ENCODE data around the gene MYO5A. TPM values are rescaled to one million over a fixed set of nuclear protein-coding genes. Genes with fewer than 3 reads are reported as not detected.

The MYO5A gene
- total RNA-seq, 1 donor from 2014 or later: 55.0 TPM

DNA sequence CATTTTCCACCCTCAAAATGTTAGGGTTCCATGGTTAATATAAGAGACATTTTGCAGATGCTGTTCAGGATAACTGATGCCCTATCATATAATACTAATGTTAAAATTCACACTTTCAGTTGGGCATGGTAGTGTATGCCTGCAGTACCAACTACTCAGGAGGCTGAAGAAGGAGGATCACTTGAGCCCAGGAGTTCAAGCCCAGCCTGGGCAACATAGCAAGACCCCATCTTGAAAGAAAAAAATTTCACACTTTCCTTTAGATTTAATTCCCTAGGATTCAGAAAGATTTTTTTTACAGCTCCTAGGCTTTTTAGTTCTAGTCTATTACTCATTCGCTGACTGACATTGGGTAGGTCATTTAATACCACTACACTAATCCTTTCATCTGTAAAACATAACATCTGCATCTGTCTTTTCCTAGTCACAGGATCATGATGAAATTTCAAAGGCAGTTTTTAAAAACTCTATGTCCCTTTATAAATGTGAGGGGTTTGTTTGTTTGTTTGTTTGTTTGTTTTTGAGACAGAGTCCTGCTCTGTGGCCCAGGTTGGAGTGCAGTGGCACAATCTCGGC lies 103.7 kb downstream of the MYO5A start:
- intact Hi-C loops (cut with DNase I): no loop called here
- H3K4me3 ChIP-seq: no peak overlapping the region
- DNase-seq (ENCODE audit: low spot score in 2 of 2): no peak
- TF ChIP-seq, protein P1, sequence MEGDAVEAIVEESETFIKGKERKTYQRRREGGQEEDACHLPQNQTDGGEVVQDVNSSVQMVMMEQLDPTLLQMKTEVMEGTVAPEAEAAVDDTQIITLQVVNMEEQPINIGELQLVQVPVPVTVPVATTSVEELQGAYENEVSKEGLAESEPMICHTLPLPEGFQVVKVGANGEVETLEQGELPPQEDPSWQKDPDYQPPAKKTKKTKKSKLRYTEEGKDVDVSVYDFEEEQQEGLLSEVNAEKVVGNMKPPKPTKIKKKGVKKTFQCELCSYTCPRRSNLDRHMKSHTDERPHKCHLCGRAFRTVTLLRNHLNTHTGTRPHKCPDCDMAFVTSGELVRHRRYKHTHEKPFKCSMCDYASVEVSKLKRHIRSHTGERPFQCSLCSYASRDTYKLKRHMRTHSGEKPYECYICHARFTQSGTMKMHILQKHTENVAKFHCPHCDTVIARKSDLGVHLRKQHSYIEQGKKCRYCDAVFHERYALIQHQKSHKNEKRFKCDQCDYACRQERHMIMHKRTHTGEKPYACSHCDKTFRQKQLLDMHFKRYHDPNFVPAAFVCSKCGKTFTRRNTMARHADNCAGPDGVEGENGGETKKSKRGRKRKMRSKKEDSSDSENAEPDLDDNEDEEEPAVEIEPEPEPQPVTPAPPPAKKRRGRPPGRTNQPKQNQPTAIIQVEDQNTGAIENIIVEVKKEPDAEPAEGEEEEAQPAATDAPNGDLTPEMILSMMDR (IDR thresholded peaks at IDR 0.05): no peak
- no peaks in the 10 kb centered on the region for H3K27me3 ChIP-seq
- no peaks in the 10 kb centered on the region for H3K9me3 ChIP-seq
- no peak overlapping the region for H3K27ac ChIP-seq
- H3K36me3 ChIP-seq: no peaks in the 10 kb centered on the region
- no peaks in the 10 kb centered on the region for H3K4me1 ChIP-seq

DNA sequence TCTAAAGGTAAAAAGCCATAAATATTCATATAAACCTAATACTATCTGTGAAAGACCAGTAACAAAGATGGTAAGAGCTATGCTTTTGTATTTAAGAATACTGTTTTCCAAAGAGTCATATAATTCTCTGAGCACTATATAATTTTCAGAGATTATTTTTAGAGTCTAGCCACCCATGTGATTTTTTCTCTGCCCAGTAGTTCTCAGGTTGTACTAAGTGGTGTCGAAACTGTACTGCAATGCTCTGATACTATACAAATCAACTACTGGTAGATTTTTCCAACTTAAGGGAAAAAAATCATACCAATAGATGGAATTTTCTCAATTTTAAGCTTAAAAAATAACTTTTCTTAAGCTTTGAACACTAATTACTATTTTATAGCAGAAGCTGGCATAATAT lies 104.8 kb downstream of the MYO5A start:
- Histone ChIP-seq H3K27me3 (no peaks in the 10 kb centered on the region), H3K9me3 (no peaks in the 10 kb centered on the region), H3K27ac (no peak overlapping the region), H3K4me3 (no peak overlapping the region), H3K4me1 (no peaks in the 10 kb centered on the region), H3K36me3 (no peaks in the 10 kb centered on the region)
- TF ChIP-seq, protein P1 (IDR thresholded peaks at IDR 0.05): no peak
- DNase-seq (ENCODE audit: low spot score in 2 of 2): no peak
- intact Hi-C loops (cut with DNase I): no loop called here

DNA sequence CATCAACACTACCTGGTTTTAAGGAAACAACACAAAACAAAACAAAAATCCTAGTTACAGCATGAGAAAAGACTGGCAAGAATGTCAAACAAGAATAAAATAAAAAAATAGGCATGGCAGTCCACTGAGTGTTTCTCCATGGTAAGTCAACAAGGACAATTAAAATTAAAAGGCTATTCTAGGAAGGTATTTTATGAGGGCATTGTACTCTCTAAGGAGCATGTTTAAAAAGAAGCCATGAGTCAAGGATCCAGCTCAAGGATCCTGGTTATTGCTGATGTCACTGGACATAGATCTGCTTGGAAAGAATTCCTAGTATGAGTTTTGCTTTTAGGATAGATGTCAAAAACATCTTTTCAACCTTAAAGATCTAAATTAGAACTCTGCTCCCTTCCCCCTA lies 106.7 kb downstream of the MYO5A start:
- intact Hi-C loops (cut with DNase I): no loop called here
- DNase-seq (ENCODE audit: low spot score in 2 of 2): no peak
- Histone ChIP-seq H3K27me3 (no peaks in the 10 kb centered on the region), H3K27ac (no peak overlapping the region), H3K36me3 (no peaks in the 10 kb centered on the region), H3K4me1 (no peaks in the 10 kb centered on the region), H3K4me3 (no peak overlapping the region), H3K9me3 (no peaks in the 10 kb centered on the region)
- TF ChIP-seq, protein P1 (IDR thresholded peaks at IDR 0.05): no peak

DNA sequence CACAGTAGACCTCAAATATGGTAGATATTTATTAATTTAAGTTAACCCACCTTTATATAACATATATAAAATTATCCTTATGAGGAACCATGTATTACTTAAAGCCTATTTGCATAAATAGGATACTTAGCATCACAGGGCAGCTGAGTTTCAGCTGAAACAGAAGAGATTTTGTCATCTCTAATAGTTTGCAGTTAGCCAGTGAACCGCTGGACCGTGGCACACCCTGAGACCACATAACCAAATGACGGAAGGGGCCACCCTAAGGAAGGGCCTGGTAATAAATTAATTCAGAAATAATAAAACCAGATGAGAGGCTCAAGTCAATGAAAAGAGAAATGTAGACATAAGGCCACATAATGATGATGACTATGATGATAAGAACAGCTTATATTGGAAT lies 107.7 kb downstream of the MYO5A start:
- Histone ChIP-seq H3K9me3 (no peaks in the 10 kb centered on the region), H3K4me1 (no peaks in the 10 kb centered on the region), H3K27me3 (no peaks in the 10 kb centered on the region), H3K36me3 (no peaks in the 10 kb centered on the region), H3K4me3 (no peak overlapping the region), H3K27ac (no peak overlapping the region)
- TF ChIP-seq, protein P1 (IDR thresholded peaks at IDR 0.05): no peak
- DNase-seq (ENCODE audit: low spot score in 2 of 2): no peak
- intact Hi-C loops (cut with DNase I): no loop called here

DNA sequence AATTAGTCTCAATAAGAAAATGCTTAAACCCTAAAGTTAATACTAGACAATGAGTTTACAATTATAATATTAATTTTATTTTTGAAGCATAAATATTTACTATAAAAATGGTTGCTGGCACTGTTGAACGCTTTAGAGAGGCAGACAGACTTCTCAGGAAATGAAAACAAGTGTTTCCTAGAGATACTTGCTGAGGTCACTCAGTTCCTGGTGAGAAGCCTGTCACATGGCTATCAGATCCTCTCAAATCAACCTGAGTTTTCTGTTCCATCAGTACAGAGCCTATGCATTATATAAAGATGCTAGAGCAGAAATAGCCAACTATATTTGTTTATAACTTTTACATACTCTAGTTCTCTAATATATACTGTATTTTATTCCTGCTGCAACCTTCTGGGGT lies 109.2 kb downstream of the MYO5A start:
- Histone ChIP-seq H3K36me3 (no peaks in the 10 kb centered on the region), H3K27ac (no peak overlapping the region), H3K4me3 (no peak overlapping the region), H3K4me1 (no peaks in the 10 kb centered on the region), H3K27me3 (no peaks in the 10 kb centered on the region), H3K9me3 (no peaks in the 10 kb centered on the region)
- TF ChIP-seq, protein P1 (IDR thresholded peaks at IDR 0.05): no peak
- intact Hi-C loops (cut with DNase I): no loop called here
- no peak for DNase-seq (ENCODE audit: low spot score in 2 of 2)

DNA sequence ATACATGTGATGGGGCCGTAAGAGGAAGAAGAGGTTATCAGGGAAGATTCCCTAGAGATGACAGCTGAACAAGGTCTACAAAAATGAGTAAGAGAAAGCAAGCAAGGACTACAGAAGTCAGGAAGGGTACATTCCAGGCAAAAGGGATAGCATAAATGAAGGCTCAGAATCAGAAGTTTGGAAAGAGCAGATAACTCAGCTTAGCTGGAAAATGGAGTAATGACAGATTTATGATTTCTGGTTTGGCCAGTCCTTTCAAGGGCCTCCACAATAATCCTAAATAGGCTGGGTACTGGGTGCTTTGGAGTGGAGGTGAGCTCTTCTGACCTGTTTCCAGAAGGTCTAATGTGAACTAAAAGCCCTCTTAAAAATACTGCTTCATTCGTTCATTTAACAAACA lies 110.7 kb downstream of the MYO5A start:
- no peaks in the 10 kb centered on the region for H3K4me1 ChIP-seq
- H3K27ac ChIP-seq: no peak overlapping the region
- no peak overlapping the region for H3K4me3 ChIP-seq
- no peaks in the 10 kb centered on the region for H3K9me3 ChIP-seq
- no peak for DNase-seq (ENCODE audit: low spot score in 2 of 2)
- H3K36me3 ChIP-seq: no peaks in the 10 kb centered on the region
- TF ChIP-seq, protein P1 (IDR thresholded peaks at IDR 0.05): no peak
- intact Hi-C loops (cut with DNase I): no loop called here
- H3K27me3 ChIP-seq: no peaks in the 10 kb centered on the region

Measured in ascending aorta (tissue), 2 donors.